ENCODE measurements around the gene RBMS2. TPM values are rescaled to one million over a fixed set of nuclear protein-coding genes. Genes with fewer than 3 reads are reported as not detected.

The RBMS2 gene
- total RNA-seq, 4 donors from 2014 or later = 4.1 to 11.0 (median 5.4) TPM

DNA sequence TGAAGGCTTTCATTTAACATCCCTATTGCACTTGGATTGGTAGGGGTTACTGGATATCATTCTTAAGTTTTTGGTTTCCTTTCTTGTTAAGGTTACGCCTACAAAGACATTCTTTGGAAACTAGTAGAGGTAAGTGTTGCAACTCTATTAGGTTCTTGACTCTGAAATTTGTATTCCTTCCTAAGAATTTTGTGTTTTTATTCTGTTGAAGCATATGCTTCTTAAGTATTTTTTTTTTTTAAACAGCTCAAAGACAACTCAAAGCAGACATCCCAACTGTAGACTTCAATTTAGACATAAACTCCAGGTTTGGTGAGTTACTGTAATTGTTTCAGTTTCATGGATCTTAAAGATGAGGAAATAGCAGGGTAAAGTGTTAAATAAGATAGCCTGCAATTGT, 1.1 kb upstream of the RBMS2 start:
- H3K4me1 ChIP-seq = peaks cover 0 to 14% of the 10 kb centered on the region in 2 donors
- in situ Hi-C loops (cut with MboI; ENCODE audit: low sequenced_read_pairs in 4 of 4) (loop anchor here in 2 of 4 donors (5.0 kb wide), 1 partner anchor 47 kb away; no protein-coding TSS in a partner anchor), intact Hi-C loops (cut with DNase I; ENCODE audit: low total_unique reads) (loop anchor here (2.0 kb wide), 1 partner anchor 110 kb away; the partner anchor contains the start of gene BAZ2A)

DNA sequence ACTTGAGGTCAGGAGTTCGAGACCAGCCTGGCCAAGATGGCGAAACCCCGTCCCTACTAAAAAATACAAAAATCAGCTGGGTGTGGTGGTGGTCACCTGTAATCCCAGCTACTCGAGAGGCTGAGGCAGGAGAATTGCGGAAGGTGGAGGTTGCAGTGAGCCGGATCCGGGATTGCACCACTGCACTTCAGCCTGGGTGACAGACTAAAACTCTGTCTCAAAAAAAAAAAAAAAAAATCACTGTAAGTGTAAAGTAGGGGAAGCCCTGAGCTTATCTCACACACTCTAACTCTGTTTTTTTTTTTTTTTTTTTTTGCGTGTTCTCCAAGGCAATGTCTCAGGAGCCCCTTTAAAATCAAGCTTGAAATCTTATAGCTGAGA, 421 bp upstream of the RBMS2 start:
- Histone ChIP-seq H3K36me3 (no peaks in the 10 kb centered on the region), H3K27me3 (no peaks in the 10 kb centered on the region), H3K4me3 (peak overlapping the region; percentile 51 to 65 (median 62)), H3K9me3 (no peaks in the 10 kb centered on the region), H3K27ac (peak overlapping the region; percentile 78 to 86 (median 85)), H3K4me1 (peaks cover 0 to 14% of the 10 kb centered on the region in 2 donors)
- DNase-seq (no peak), ATAC-seq (peak; percentile 20 to 33)
- in situ Hi-C loops (cut with MboI; ENCODE audit: low sequenced_read_pairs in 4 of 4) = loop anchor here in 2 of 4 donors (5.0 kb wide), 1 partner anchor 46 kb away; no protein-coding TSS in a partner anchor
- TF ChIP-seq POLR2A (IDR thresholded peaks at IDR 0.05) = no peak
- TF ChIP-seq, protein P1, sequence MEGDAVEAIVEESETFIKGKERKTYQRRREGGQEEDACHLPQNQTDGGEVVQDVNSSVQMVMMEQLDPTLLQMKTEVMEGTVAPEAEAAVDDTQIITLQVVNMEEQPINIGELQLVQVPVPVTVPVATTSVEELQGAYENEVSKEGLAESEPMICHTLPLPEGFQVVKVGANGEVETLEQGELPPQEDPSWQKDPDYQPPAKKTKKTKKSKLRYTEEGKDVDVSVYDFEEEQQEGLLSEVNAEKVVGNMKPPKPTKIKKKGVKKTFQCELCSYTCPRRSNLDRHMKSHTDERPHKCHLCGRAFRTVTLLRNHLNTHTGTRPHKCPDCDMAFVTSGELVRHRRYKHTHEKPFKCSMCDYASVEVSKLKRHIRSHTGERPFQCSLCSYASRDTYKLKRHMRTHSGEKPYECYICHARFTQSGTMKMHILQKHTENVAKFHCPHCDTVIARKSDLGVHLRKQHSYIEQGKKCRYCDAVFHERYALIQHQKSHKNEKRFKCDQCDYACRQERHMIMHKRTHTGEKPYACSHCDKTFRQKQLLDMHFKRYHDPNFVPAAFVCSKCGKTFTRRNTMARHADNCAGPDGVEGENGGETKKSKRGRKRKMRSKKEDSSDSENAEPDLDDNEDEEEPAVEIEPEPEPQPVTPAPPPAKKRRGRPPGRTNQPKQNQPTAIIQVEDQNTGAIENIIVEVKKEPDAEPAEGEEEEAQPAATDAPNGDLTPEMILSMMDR (IDR thresholded peaks at IDR 0.05 in 4 of 5, conservative IDR thresholded peaks at IDR 0.05 in 1 of 5) = no peak
- intact Hi-C loops (cut with DNase I; ENCODE audit: low total_unique reads) = loop anchor here (2.0 kb wide), 1 partner anchor 110 kb away; the partner anchor contains the start of gene BAZ2A

More for the DNA sequence above, 1.1 kb upstream of the RBMS2 start:
- Histone ChIP-seq H3K9me3 (no peaks in the 10 kb centered on the region), H3K36me3 (no peaks in the 10 kb centered on the region), H3K4me3 (peak overlapping the region; percentile 51 to 65 (median 62)), H3K27ac (peak overlapping the region; percentile 78 to 86 (median 85)), H3K27me3 (no peaks in the 10 kb centered on the region)
- no peak for DNase-seq
- ATAC-seq = no peak
- no peak for TF ChIP-seq POLR2A (IDR thresholded peaks at IDR 0.05)
- TF ChIP-seq, protein P1 (IDR thresholded peaks at IDR 0.05 in 4 of 5, conservative IDR thresholded peaks at IDR 0.05 in 1 of 5) = no peak

DNA sequence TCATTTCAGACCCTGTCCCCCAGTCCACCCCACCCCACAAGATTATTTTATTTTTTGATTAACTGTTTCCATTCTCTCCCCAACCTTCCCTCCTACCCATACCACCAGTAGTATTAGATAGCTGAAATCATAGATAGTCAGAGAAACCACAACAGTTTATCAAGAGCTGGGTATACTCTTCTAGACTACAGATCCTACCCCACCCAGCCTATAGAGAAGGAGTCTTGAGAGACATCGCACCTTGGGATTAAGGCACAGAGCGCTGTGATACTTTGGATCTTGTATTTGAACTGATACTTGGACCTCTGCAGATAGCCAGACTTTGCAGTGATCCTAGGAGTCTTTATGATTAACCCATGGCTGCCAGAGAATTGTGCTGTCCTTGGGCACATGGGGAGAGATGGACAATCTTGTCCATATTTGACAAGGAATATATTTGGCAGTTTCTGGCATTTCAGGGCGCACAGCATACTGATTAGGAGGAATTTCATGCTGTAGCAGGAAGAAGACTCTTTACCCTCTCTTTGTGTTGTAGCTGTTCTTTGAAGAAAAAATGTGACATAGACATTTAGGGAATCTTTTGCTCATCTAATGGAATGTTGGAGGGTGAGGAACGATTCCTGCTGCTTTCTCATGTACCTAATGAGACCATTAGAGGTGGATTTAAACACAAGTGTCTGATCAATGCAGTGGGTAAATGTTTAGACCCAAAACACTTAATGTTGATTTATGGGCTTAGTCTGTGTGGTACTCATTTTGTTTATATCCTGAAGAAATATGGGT, 982 bp downstream of the RBMS2 start:
- peak overlapping the region; percentile 78 to 86 (median 85) for H3K27ac ChIP-seq
- DNase-seq = no peak
- intact Hi-C loops (cut with DNase I; ENCODE audit: low total_unique reads) (no loop called here), in situ Hi-C loops (cut with MboI; ENCODE audit: low sequenced_read_pairs in 4 of 4) (loop anchor here in 2 of 4 donors (5.0 kb wide), 1 partner anchor 45 kb away; no protein-coding TSS in a partner anchor)
- no peaks in the 10 kb centered on the region for H3K27me3 ChIP-seq
- H3K36me3 ChIP-seq = no peaks in the 10 kb centered on the region
- peaks cover 0 to 14% of the 10 kb centered on the region in 2 donors for H3K4me1 ChIP-seq
- no peaks in the 10 kb centered on the region for H3K9me3 ChIP-seq
- TF ChIP-seq, protein P1 (IDR thresholded peaks at IDR 0.05 in 4 of 5, conservative IDR thresholded peaks at IDR 0.05 in 1 of 5) = no peak
- no peak for TF ChIP-seq POLR2A (IDR thresholded peaks at IDR 0.05)
- peak overlapping the region; percentile 51 to 65 (median 62) for H3K4me3 ChIP-seq
- no peak for ATAC-seq

DNA sequence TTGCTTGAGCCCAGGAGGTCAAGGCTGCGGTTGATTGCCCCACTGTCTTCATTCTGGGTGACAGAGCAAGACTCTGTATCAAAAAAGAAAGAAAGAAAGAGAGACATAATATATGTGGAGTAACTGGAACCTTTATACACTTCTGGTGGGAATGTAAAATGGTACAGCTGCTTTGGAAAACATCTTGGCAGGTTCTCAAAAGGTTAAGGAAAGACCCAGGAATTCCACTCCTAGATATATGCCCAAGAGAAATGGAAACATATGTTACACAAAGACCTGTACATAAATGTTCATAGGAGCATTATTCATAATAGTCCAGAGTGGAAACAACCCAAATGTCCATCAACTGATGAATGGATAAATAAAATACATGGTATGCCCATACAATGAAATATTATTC, 7.2 kb downstream of the RBMS2 start:
- ATAC-seq (no peak), DNase-seq (no peak)
- in situ Hi-C loops (cut with MboI; ENCODE audit: low sequenced_read_pairs in 4 of 4) = no loop called here
- peaks cover 0 to 4% of the 10 kb centered on the region in 2 donors for H3K4me1 ChIP-seq
- H3K36me3 ChIP-seq = no peaks in the 10 kb centered on the region
- no peaks in the 10 kb centered on the region for H3K27me3 ChIP-seq
- H3K27ac ChIP-seq = peak overlapping the region in 1 of 4 donors; percentile 28
- H3K9me3 ChIP-seq = no peaks in the 10 kb centered on the region
- intact Hi-C loops (cut with DNase I; ENCODE audit: low total_unique reads) = no loop called here
- H3K4me3 ChIP-seq = no peak overlapping the region
- TF ChIP-seq POLR2A (IDR thresholded peaks at IDR 0.05) = no peak
- TF ChIP-seq, protein P1 (IDR thresholded peaks at IDR 0.05 in 4 of 5, conservative IDR thresholded peaks at IDR 0.05 in 1 of 5) = no peak
